Caco-2 (cell line): ENCODE results near the gene IGSF11. TPM values are rescaled to one million over a fixed set of nuclear protein-coding genes. Genes with fewer than 3 reads are reported as not detected.

Experiments used
- BruUV-seq: library from RNA; stranded (reverse); fragments of 400-500 nt; replicated peaks from 2 replicates; lab custom pipeline; 2021; lab: Mats Ljungman, UMichigan
- CTCF ChIA-PET: fragments of 300-600 bp; sonication (Branson Sonifier 250); formaldehyde crosslinking; loops from one replicate; lab custom pipeline; 2022; ENCODE audit warnings: antibody characterized with exemption; lab: Charles Lee
- POLR2A ChIA-PET: fragments of 300-600 bp; sonication (Branson Sonifier 250); formaldehyde crosslinking; loops from one replicate; lab custom pipeline; 2022; ENCODE audit warnings: antibody characterized with exemption; lab: Charles Lee
- DNase-seq, 2 experiments: peaks; one replicate each; pipeline versions ENCODE4 v3.0.0 to v3.0.0-alpha.2; 2020 to 2022
- H3K27me3 ChIP-seq: replicated peaks from 2 replicates; pipeline ENCODE4 v1.6.0; 2011; ENCODE audit warnings: low read length; ENCODE audit not compliant: control insufficient read depth, insufficient read depth
- H3K36me3 ChIP-seq: 2 replicates; pipeline ENCODE4 v1.5.1; 2011; ENCODE audit warnings: low read length; ENCODE audit not compliant: control insufficient read depth, insufficient read depth
- H3K4me1 ChIP-seq: fragments of 250-450 bp; sonication (Bioruptor Pico); 2 replicates; pipeline ENCODE4 v1.5.1; 2020; ENCODE audit warnings: mild to moderate bottlenecking
- H3K4me3 ChIP-seq: 2 replicates; pipeline ENCODE4 v1.5.1; 2011; ENCODE audit warnings: low read depth, mild to moderate bottlenecking, control low read depth, low read length
- H3K9me3 ChIP-seq: fragments of 250-450 bp; sonication (Bioruptor Pico); 2 replicates; pipeline ENCODE4 v1.5.1; 2020; ENCODE audit warnings: mild to moderate bottlenecking, moderate library complexity
- H3K27ac Mint-ChIP-seq: one replicate; pipeline ENCODE4 v1.8.0; 2022; ENCODE audit warnings: mixed read lengths; ENCODE audit not compliant: unreplicated experiment
- H3K27me3 Mint-ChIP-seq: one replicate; pipeline ENCODE4 v1.8.0; 2022; ENCODE audit warnings: mixed read lengths; ENCODE audit not compliant: insufficient read depth, unreplicated experiment
- H3K36me3 Mint-ChIP-seq: one replicate; pipeline ENCODE4 v1.8.0; 2022; ENCODE audit warnings: mild to moderate bottlenecking, mixed read lengths; ENCODE audit not compliant: insufficient read depth, unreplicated experiment
- H3K4me1 Mint-ChIP-seq: one replicate; pipeline ENCODE4 v1.8.0; 2022; ENCODE audit warnings: low read depth, mixed read lengths; ENCODE audit not compliant: unreplicated experiment
- H3K4me3 Mint-ChIP-seq: one replicate; pipeline ENCODE4 v1.8.0; 2022; ENCODE audit warnings: mild to moderate bottlenecking, moderate library complexity, mixed read lengths; ENCODE audit not compliant: unreplicated experiment
- H3K9me3 Mint-ChIP-seq: one replicate; pipeline ENCODE4 v1.8.0; 2022; ENCODE audit warnings: mixed read lengths; ENCODE audit not compliant: unreplicated experiment
- intact Hi-C: fragments of 100-400 bp; cut with micrococcal nuclease; formaldehyde crosslinking; loops from one replicate; pipeline ENCODE4 v1.10.0; 2022; ENCODE audit not compliant: unreplicated experiment
- total RNA-seq: library from RNA; stranded (reverse); gene quantifications from 2 replicates; pipeline ENCODE4 v1.2.3, GENCODE V29; 2022
- TF ChIP-seq, protein P1 (sequence below), 2 experiments: fragments of 200-600 bp in 1 of 2; IDR thresholded peaks; 1 replicate in 1 of 2; 2 replicates in 1 of 2; pipeline versions ENCODE4 v1.5.1 to v1.8.0; 2011 to 2022; ENCODE audit warnings: antibody characterized with exemption in 1 of 2, control low read depth in 1 of 2, inconsistent platforms in 1 of 2, low read depth in 1 of 2, low read length in 1 of 2, mild to moderate bottlenecking in 1 of 2, moderate library complexity in 1 of 2; ENCODE audit not compliant: insufficient read depth in 1 of 2, severe bottlenecking in 1 of 2, unreplicated experiment in 1 of 2

The IGSF11 gene
- total RNA-seq, 1 experiment from 2014 or later = 0.41 TPM

DNA sequence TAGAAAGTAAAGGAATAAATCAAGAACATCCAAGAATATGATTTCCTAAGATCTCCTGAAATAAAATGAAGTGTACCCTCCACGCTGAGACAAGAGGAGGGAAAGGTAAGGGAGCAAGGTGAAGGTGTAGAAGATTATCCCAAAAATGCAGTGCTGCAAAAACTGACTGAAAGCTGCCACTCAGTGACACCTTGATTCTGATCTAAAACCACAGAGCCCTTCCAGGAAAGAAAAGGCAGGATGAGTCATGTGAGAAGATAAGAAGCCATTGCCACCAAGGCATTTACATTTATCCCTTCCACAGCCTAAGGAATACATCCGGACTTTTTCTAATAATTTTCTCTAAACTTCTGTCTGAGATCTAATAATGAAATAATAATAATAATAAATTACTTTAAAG is 49.9 kb downstream of the IGSF11 start:
- Histone ChIP-seq H3K9me3 (no peaks in the 10 kb centered on the region), H3K4me3 (no peak overlapping the region), H3K36me3 (no peaks in the 10 kb centered on the region), H3K4me1 (no peaks in the 10 kb centered on the region), H3K27me3 (no peaks in the 10 kb centered on the region)
- TF ChIP-seq, protein P1, sequence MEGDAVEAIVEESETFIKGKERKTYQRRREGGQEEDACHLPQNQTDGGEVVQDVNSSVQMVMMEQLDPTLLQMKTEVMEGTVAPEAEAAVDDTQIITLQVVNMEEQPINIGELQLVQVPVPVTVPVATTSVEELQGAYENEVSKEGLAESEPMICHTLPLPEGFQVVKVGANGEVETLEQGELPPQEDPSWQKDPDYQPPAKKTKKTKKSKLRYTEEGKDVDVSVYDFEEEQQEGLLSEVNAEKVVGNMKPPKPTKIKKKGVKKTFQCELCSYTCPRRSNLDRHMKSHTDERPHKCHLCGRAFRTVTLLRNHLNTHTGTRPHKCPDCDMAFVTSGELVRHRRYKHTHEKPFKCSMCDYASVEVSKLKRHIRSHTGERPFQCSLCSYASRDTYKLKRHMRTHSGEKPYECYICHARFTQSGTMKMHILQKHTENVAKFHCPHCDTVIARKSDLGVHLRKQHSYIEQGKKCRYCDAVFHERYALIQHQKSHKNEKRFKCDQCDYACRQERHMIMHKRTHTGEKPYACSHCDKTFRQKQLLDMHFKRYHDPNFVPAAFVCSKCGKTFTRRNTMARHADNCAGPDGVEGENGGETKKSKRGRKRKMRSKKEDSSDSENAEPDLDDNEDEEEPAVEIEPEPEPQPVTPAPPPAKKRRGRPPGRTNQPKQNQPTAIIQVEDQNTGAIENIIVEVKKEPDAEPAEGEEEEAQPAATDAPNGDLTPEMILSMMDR (IDR thresholded peaks at IDR 0.05; ENCODE audit: insufficient read depth in 1 of 2, low read depth in 1 of 2, low read length in 1 of 2, severe bottlenecking in 1 of 2, unreplicated experiment in 1 of 2) = no peak
- intact Hi-C loops = no loop called here
- no peaks in the 10 kb centered on the region for H3K9me3 Mint-ChIP-seq
- ChIA-PET CTCF (no interaction called here), POLR2A (no interaction called here)
- H3K4me3 Mint-ChIP-seq = no peak overlapping the region
- DNase-seq = no peak
- peaks cover 14% of the 10 kb centered on the region for H3K27me3 Mint-ChIP-seq
- no peaks in the 10 kb centered on the region for H3K4me1 Mint-ChIP-seq
- H3K36me3 Mint-ChIP-seq = no peaks in the 10 kb centered on the region
- no peak overlapping the region for H3K27ac Mint-ChIP-seq
- BruUV-seq = no TSS peak

DNA sequence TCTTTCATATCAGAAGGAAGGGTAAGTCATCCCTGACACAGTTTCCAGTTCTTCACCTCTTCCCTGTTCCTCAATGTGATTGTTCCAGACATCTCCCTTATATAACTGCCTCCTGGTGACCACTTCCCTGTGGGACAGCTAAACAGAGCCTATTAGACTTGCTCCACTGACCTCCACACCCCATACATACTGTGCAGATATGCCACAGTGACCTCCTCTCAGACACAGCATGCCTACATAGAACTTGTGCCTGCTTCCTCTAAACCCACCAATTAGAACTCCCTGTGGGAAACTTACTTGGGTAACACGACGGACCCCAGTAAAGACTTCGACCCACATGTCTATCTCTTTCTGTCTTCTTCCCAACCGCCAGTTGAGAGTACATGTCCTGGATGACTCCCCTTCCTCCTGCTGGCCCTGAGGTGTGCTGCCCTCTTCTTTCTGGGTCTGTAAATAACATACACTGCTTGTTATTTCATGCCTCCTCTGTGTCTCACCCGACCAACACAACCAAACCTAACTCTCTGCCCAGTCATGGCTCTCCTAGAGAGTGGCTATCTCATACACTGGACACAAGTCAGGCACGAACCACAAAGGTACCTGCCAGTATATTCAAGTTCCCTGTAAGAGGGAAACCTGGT is 53.0 kb downstream of the IGSF11 start:
- no peaks in the 10 kb centered on the region for H3K36me3 Mint-ChIP-seq
- ChIA-PET CTCF (interaction anchor here (0.6 kb wide), 1 partner anchor 82 kb away, joined by 6 read pairs; no protein-coding TSS in a partner anchor), POLR2A (no interaction called here)
- no peaks in the 10 kb centered on the region for H3K36me3 ChIP-seq
- H3K27me3 ChIP-seq = no peaks in the 10 kb centered on the region; the same call in 1 of the 2 replicates
- H3K4me1 Mint-ChIP-seq = no peaks in the 10 kb centered on the region
- BruUV-seq = no TSS peak
- intact Hi-C loops = no loop called here
- H3K9me3 Mint-ChIP-seq = no peaks in the 10 kb centered on the region
- TF ChIP-seq, protein P1 (IDR thresholded peaks at IDR 0.05; ENCODE audit: insufficient read depth in 1 of 2, low read depth in 1 of 2, low read length in 1 of 2, severe bottlenecking in 1 of 2, unreplicated experiment in 1 of 2) = no peak
- H3K27me3 Mint-ChIP-seq = peaks cover 8% of the 10 kb centered on the region
- no peak overlapping the region for H3K27ac Mint-ChIP-seq
- no peak for DNase-seq
- H3K9me3 ChIP-seq = no peaks in the 10 kb centered on the region
- H3K4me1 ChIP-seq = no peaks in the 10 kb centered on the region
- H3K4me3 ChIP-seq = no peak overlapping the region
- no peak overlapping the region for H3K4me3 Mint-ChIP-seq

DNA sequence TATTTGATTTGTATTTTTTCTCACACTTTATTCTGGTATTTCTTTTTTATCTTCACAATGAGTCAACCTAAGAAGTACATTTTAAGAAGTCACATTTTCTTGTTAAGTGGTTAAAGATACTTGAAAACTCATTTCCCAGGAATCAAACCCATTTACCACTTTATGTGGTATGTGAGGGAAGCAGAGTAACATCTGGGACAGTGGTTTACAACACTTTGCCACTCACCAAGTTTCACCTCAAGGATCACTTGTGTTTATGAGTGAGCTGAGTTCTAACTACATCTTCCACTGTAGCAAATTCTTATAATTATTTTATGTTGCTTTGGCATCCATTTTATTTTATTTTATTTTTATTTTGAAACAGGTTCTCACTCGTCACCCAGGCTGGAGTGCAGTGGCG is 53.8 kb downstream of the IGSF11 start:
- Mint-ChIP-seq H3K9me3 (no peaks in the 10 kb centered on the region), H3K27ac (no peak overlapping the region), H3K4me3 (no peak overlapping the region), H3K4me1 (no peaks in the 10 kb centered on the region), H3K36me3 (no peaks in the 10 kb centered on the region), H3K27me3 (peaks cover 8% of the 10 kb centered on the region)
- ChIA-PET CTCF (interaction anchor here (0.6 kb wide), 1 partner anchor 83 kb away, joined by 6 read pairs; no protein-coding TSS in a partner anchor), POLR2A (no interaction called here)
- Histone ChIP-seq H3K4me1 (no peaks in the 10 kb centered on the region), H3K27me3 (no peaks in the 10 kb centered on the region; the same call in 1 of the 2 replicates), H3K4me3 (no peak overlapping the region), H3K36me3 (no peaks in the 10 kb centered on the region), H3K9me3 (no peaks in the 10 kb centered on the region)
- no peak for DNase-seq
- TF ChIP-seq, protein P1 (IDR thresholded peaks at IDR 0.05; ENCODE audit: insufficient read depth in 1 of 2, low read depth in 1 of 2, low read length in 1 of 2, severe bottlenecking in 1 of 2, unreplicated experiment in 1 of 2) = no peak
- intact Hi-C loops = no loop called here
- BruUV-seq = no TSS peak
